SKM-1 treated with dmso at 0.1 percent for 144 hours (cell line): ENCODE results near the gene LAPTM5.
A peak's percentile ranks its signal among the peaks of the same experiment; 100 is the strongest.
"Not testable (repeated sequence)": the region's sequence is repeated elsewhere in the genome, so short reads cannot be mapped to it uniquely, and the experiment has no call there.

Source experiments
- DNase-seq: peaks from one replicate; lab custom pipeline; 2025; ENCODE audit not compliant: unreplicated experiment; lab: John Stamatoyannopoulos, UW

The LAPTM5 gene

GRCh38 chr1:30757352-30758120 is at the start of gene LAPTM5:
Gene LAPTM5, minus strand, starts transcription at chr1:30757774. Its CDS starts 29 bp downstream, at chr1:30757745.
- peak; percentile 57 for DNase-seq

- DNase-seq, result no peak
These were observed 49.1 kb upstream of the LAPTM5 start for GRCh38 chr1:30806381-30807317.

- DNase-seq, result no peak
These were observed 47.9 kb upstream of the LAPTM5 start for GRCh38 chr1:30805304-30806003.

GRCh38 chr1:30804822-30805221 is 47.2 kb upstream of the LAPTM5 start:
- no peak for DNase-seq

GRCh38 chr1:30804352-30804751 is 46.8 kb upstream of the LAPTM5 start:
- no peak for DNase-seq

GRCh38 chr1:30803562-30803961 is 46.0 kb upstream of the LAPTM5 start:
- DNase-seq, result no peak

- DNase-seq, result peak; percentile 56
These were observed 44.2 kb upstream of the LAPTM5 start for GRCh38 chr1:30801771-30802198.

- no peak for DNase-seq
These were observed 41.6 kb upstream of the LAPTM5 start for GRCh38 chr1:30799233-30799511.

- no peak for DNase-seq
These were observed 41.0 kb upstream of the LAPTM5 start for GRCh38 chr1:30798389-30799232.

- no peak for DNase-seq
These were observed 37.5 kb upstream of the LAPTM5 start for GRCh38 chr1:30795026-30795425.

- DNase-seq, result no peak
These were observed 36.7 kb upstream of the LAPTM5 start for GRCh38 chr1:30794260-30794659.

- no peak for DNase-seq
These were observed 35.6 kb upstream of the LAPTM5 start for GRCh38 chr1:30793209-30793608.

- no peak for DNase-seq
These were observed 34.3 kb upstream of the LAPTM5 start for GRCh38 chr1:30791868-30792267.

GRCh38 chr1:30790850-30791778 is 33.5 kb upstream of the LAPTM5 start:
- peak; percentile 48 for DNase-seq

GRCh38 chr1:30790256-30790525 is 32.6 kb upstream of the LAPTM5 start:
- DNase-seq, result not testable (repeated sequence)

GRCh38 chr1:30789388-30790255 is 32.0 kb upstream of the LAPTM5 start:
- DNase-seq, result no peak

GRCh38 chr1:30788580-30789387 is 31.2 kb upstream of the LAPTM5 start:
- no peak for DNase-seq

GRCh38 chr1:30787856-30788495 is 30.4 kb upstream of the LAPTM5 start:
- no peak for DNase-seq
